ENCODE data around the gene CHTF18. TPM values are rescaled to one million over a fixed set of nuclear protein-coding genes. Genes with fewer than 3 reads are reported as not detected.
"Not testable (repeated sequence)": the region's sequence is repeated elsewhere in the genome, so short reads cannot be mapped to it uniquely, and the experiment has no call there.

The CHTF18 gene
- polyA plus RNA-seq, 1 donor: 19.1 TPM

DNA sequence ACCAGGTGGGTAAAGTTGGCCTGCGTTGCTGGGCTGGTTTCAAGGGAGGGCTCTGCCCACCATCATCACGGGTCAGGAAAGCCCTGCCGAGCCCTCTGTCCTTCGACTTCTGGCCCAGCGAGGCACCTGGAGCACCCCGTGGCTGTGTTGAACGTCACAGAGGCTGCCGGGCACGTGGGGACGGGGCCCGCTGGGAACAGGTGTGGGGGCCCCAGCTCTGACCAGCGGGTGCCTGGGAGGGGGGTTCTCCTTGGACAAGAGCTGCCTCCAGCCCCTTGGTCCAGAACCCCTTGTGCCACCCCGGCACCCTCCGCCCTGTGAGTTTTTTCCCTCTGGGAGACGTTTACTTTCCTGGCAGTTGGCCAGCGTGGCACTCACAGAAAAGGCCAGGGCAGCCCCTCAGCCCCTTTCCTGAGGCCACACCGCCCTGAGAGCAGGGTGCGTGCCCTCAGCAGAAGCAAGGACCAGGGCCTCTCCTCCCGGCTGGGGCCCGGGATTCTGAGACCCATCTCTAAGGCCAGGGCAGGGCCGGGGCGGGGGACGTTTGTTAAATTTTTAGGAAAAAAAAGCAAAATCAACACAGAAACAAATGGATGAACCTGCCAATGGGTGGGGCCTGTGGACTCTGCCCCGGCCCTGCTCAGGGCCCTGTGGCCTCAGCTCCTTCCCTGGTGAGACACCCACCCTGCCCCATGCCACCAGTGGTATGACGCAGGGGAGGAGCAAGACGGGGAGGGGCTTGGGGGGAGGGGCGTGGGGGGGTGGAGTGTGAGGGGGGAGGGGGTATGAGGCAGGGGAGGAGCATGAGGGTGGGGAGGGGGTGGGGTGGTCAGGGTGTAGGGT, 43.4 kb downstream of the CHTF18 start:
- 20% methylated on average over 1 of the region's 27 CpGs for WGBS (ENCODE audit: insufficient coverage, low lambda C conversion rate)
- DNase-seq: peak; percentile 67 to 68

GRCh38 chr16:832652-833336, 44.4 kb downstream of the CHTF18 start:
- peak; percentile 65 to 67 for DNase-seq
- Histone ChIP-seq H3K4me3 (ENCODE audit: low read length) (no peak overlapping the region), H3K9me3 (ENCODE audit: control insufficient read depth, low read depth, low read length) (peaks cover 52% of the 10 kb centered on the region), H3K27ac (ENCODE audit: low read length) (peak overlapping the region; percentile 10), H3K4me1 (ENCODE audit: control insufficient read depth, insufficient read depth, low read length) (peaks cover 17% of the 10 kb centered on the region), H3K36me3 (ENCODE audit: control insufficient read depth, insufficient read depth, low read length) (no peaks in the 10 kb centered on the region), H3K27me3 (ENCODE audit: control insufficient read depth, insufficient read depth, low read length) (no peaks in the 10 kb centered on the region)
- WGBS (ENCODE audit: insufficient coverage, low lambda C conversion rate): no CpG with 5 or more reads among the region's 35 CpGs

More for the DNA sequence above, 43.4 kb downstream of the CHTF18 start:
- Histone ChIP-seq H3K4me1 (ENCODE audit: control insufficient read depth, insufficient read depth, low read length) (peaks cover 17% of the 10 kb centered on the region), H3K27ac (ENCODE audit: low read length) (peak overlapping the region; percentile 29), H3K36me3 (ENCODE audit: control insufficient read depth, insufficient read depth, low read length) (no peaks in the 10 kb centered on the region), H3K4me3 (ENCODE audit: low read length) (no peak overlapping the region), H3K9me3 (ENCODE audit: control insufficient read depth, low read depth, low read length) (peaks cover 48% of the 10 kb centered on the region), H3K27me3 (ENCODE audit: control insufficient read depth, insufficient read depth, low read length) (no peaks in the 10 kb centered on the region)

GRCh38 chr16:833411-833810, 45.0 kb downstream of the CHTF18 start:
- peaks cover 17% of the 10 kb centered on the region for H3K4me1 ChIP-seq (ENCODE audit: control insufficient read depth, insufficient read depth, low read length)
- no peak overlapping the region for H3K27ac ChIP-seq (ENCODE audit: low read length)
- WGBS (ENCODE audit: insufficient coverage, low lambda C conversion rate): no CpG with 5 or more reads among the region's 14 CpGs
- H3K36me3 ChIP-seq (ENCODE audit: control insufficient read depth, insufficient read depth, low read length): no peaks in the 10 kb centered on the region
- no peak for DNase-seq
- H3K27me3 ChIP-seq (ENCODE audit: control insufficient read depth, insufficient read depth, low read length): no peaks in the 10 kb centered on the region
- peaks cover 52% of the 10 kb centered on the region for H3K9me3 ChIP-seq (ENCODE audit: control insufficient read depth, low read depth, low read length)
- no peak overlapping the region for H3K4me3 ChIP-seq (ENCODE audit: low read length)

GRCh38 chr16:835373-835772, 47.0 kb downstream of the CHTF18 start:
- Histone ChIP-seq H3K27ac (ENCODE audit: low read length) (no peak overlapping the region), H3K27me3 (ENCODE audit: control insufficient read depth, insufficient read depth, low read length) (no peaks in the 10 kb centered on the region), H3K4me3 (ENCODE audit: low read length) (no peak overlapping the region), H3K36me3 (ENCODE audit: control insufficient read depth, insufficient read depth, low read length) (no peaks in the 10 kb centered on the region), H3K9me3 (ENCODE audit: control insufficient read depth, low read depth, low read length) (peaks cover 54% of the 10 kb centered on the region), H3K4me1 (ENCODE audit: control insufficient read depth, insufficient read depth, low read length) (peaks cover 17% of the 10 kb centered on the region)
- DNase-seq: no peak
- no CpG with 5 or more reads among the region's 10 CpGs for WGBS (ENCODE audit: insufficient coverage, low lambda C conversion rate)

- no peak overlapping the region for H3K4me3 ChIP-seq (ENCODE audit: low read length)
- WGBS (ENCODE audit: insufficient coverage, low lambda C conversion rate): 100% methylated on average over 1 of the region's 4 CpGs
Observed at GRCh38 chr16:836221-836620, 47.8 kb downstream of the CHTF18 start.

DNA sequence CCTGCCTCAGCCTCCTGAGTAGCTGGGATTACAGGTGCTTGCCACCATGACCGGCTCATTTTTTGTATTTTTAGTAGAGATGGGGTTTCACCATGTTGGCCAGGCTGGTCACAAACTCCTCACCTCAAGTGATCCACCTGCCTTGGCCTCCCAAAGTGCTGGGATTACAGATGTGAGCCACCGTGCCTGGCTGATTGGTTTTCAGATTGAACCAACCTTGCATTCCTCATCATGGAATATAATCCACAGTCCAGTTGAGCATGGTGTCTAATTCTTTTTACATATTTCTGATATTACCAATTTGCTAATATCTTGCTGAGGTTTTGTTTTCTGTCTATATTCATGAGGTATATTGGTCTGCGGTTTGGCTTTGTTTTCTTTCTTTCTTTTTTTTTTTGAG, 48.4 kb downstream of the CHTF18 start:
- peaks cover 43% of the 10 kb centered on the region for H3K9me3 ChIP-seq (ENCODE audit: control insufficient read depth, low read depth, low read length)
- no CpG with 5 or more reads among the region's 3 CpGs for WGBS (ENCODE audit: insufficient coverage, low lambda C conversion rate)
- DNase-seq; H3K27ac ChIP-seq (ENCODE audit: low read length); H3K4me3 ChIP-seq (ENCODE audit: low read length); H3K36me3 ChIP-seq (ENCODE audit: control insufficient read depth, insufficient read depth, low read length); H3K27me3 ChIP-seq (ENCODE audit: control insufficient read depth, insufficient read depth, low read length): not testable (repeated sequence)
- H3K4me1 ChIP-seq (ENCODE audit: control insufficient read depth, insufficient read depth, low read length): peaks cover 11% of the 10 kb centered on the region

More at GRCh38 chr16:836221-836620, 47.8 kb downstream of the CHTF18 start:
- peaks cover 45% of the 10 kb centered on the region for H3K9me3 ChIP-seq (ENCODE audit: control insufficient read depth, low read depth, low read length)
- no peaks in the 10 kb centered on the region for H3K36me3 ChIP-seq (ENCODE audit: control insufficient read depth, insufficient read depth, low read length)
- no peaks in the 10 kb centered on the region for H3K27me3 ChIP-seq (ENCODE audit: control insufficient read depth, insufficient read depth, low read length)
- DNase-seq: no peak
- no peak overlapping the region for H3K27ac ChIP-seq (ENCODE audit: low read length)
- H3K4me1 ChIP-seq (ENCODE audit: control insufficient read depth, insufficient read depth, low read length): peaks cover 17% of the 10 kb centered on the region

- no peaks in the 10 kb centered on the region for H3K4me1 ChIP-seq (ENCODE audit: control insufficient read depth, insufficient read depth, low read length)
- no peak for DNase-seq
- H3K27ac ChIP-seq (ENCODE audit: low read length): no peak overlapping the region
- no peaks in the 10 kb centered on the region for H3K36me3 ChIP-seq (ENCODE audit: control insufficient read depth, insufficient read depth, low read length)
- 81% methylated on average over 3 of the region's 14 CpGs for WGBS (ENCODE audit: insufficient coverage, low lambda C conversion rate)
- H3K4me3 ChIP-seq (ENCODE audit: low read length): no peak overlapping the region
- H3K27me3 ChIP-seq (ENCODE audit: control insufficient read depth, insufficient read depth, low read length): no peaks in the 10 kb centered on the region
- peaks cover 49% of the 10 kb centered on the region for H3K9me3 ChIP-seq (ENCODE audit: control insufficient read depth, low read depth, low read length)
Observed at GRCh38 chr16:838741-839140, 50.3 kb downstream of the CHTF18 start.

GRCh38 chr16:839643-840408, 51.4 kb downstream of the CHTF18 start:
- no peaks in the 10 kb centered on the region for H3K27me3 ChIP-seq (ENCODE audit: control insufficient read depth, insufficient read depth, low read length)
- H3K4me1 ChIP-seq (ENCODE audit: control insufficient read depth, insufficient read depth, low read length): no peaks in the 10 kb centered on the region
- no CpG with 5 or more reads among the region's 24 CpGs for WGBS (ENCODE audit: insufficient coverage, low lambda C conversion rate)

GRCh38 chr16:840561-841454, 52.4 kb downstream of the CHTF18 start:
- H3K27ac ChIP-seq (ENCODE audit: low read length): no peak overlapping the region
- DNase-seq: no peak
- WGBS (ENCODE audit: insufficient coverage, low lambda C conversion rate): no CpG with 5 or more reads among the region's 34 CpGs
- no peaks in the 10 kb centered on the region for H3K4me1 ChIP-seq (ENCODE audit: control insufficient read depth, insufficient read depth, low read length)
- peaks cover 50% of the 10 kb centered on the region for H3K9me3 ChIP-seq (ENCODE audit: control insufficient read depth, low read depth, low read length)
- H3K4me3 ChIP-seq (ENCODE audit: low read length): no peak overlapping the region
- H3K27me3 ChIP-seq (ENCODE audit: control insufficient read depth, insufficient read depth, low read length): no peaks in the 10 kb centered on the region
- no peaks in the 10 kb centered on the region for H3K36me3 ChIP-seq (ENCODE audit: control insufficient read depth, insufficient read depth, low read length)

More at GRCh38 chr16:839643-840408, 51.4 kb downstream of the CHTF18 start:
- Histone ChIP-seq H3K4me3 (ENCODE audit: low read length) (no peak overlapping the region), H3K36me3 (ENCODE audit: control insufficient read depth, insufficient read depth, low read length) (no peaks in the 10 kb centered on the region), H3K9me3 (ENCODE audit: control insufficient read depth, low read depth, low read length) (peaks cover 53% of the 10 kb centered on the region), H3K27ac (ENCODE audit: low read length) (no peak overlapping the region)
- no peak for DNase-seq

Measured in large intestine (tissue), 3 donors.